WTC11 (cell line): ENCODE results near the gene TGFBR1. TPM values are rescaled to one million over a fixed set of nuclear protein-coding genes. Genes with fewer than 3 reads are reported as not detected.

Source experiments
- ATAC-seq: fragments of 200-7000 bp; cut with Tn5 transposase; 2 replicates; pipeline ENCODE4 v1.10.0; 2021; ENCODE audit warnings: mild to moderate bottlenecking, moderate library complexity
- CTCF ChIA-PET: fragments of 300-600 bp; sonication (Branson Sonifier 250); formaldehyde crosslinking; loops from one replicate; lab custom pipeline; 2021; ENCODE audit warnings: antibody characterized with exemption; lab: Charles Lee
- POLR2A ChIA-PET: fragments of 350-600 bp; sonication (Branson Sonifier 250); formaldehyde crosslinking; loops from one replicate; lab custom pipeline; 2021; ENCODE audit warnings: antibody characterized with exemption; lab: Charles Lee
- DNase-seq: peaks from one replicate; pipeline ENCODE4 v3.0.0; 2021; ENCODE audit warnings: low spot score
- H3K27ac Mint-ChIP-seq: 2 replicates; pipeline ENCODE4 v1.8.0; 2021; ENCODE audit warnings: mixed read lengths
- H3K27me3 Mint-ChIP-seq: 2 replicates; pipeline ENCODE4 v1.8.0; 2021; ENCODE audit warnings: low read depth, mild to moderate bottlenecking, moderate library complexity, mixed read lengths
- H3K36me3 Mint-ChIP-seq: 2 replicates; pipeline ENCODE4 v1.8.0; 2021; ENCODE audit warnings: mixed read lengths
- H3K4me1 Mint-ChIP-seq: 2 replicates; pipeline ENCODE4 v1.8.0; 2022; ENCODE audit warnings: mixed read lengths
- H3K4me3 Mint-ChIP-seq: 2 replicates; pipeline ENCODE4 v1.8.0; 2021; ENCODE audit warnings: mild to moderate bottlenecking, moderate library complexity, mixed read lengths
- H3K9me3 Mint-ChIP-seq: 2 replicates; pipeline ENCODE4 v1.8.0; 2021; ENCODE audit warnings: mixed read lengths
- ATF1 ChIP-seq: sonication (generic); formaldehyde crosslinking; IDR thresholded peaks from 2 replicates; pipeline ENCODE4 v1.8.1; 2023; ENCODE audit warnings: mild to moderate bottlenecking, moderate library complexity, missing genetic modification reagents
- CBFB ChIP-seq: sonication (generic); formaldehyde crosslinking; IDR thresholded peaks from 2 replicates; pipeline ENCODE4 v1.8.1; 2022; ENCODE audit warnings: mild to moderate bottlenecking, low read depth, missing genetic modification reagents
- ERG ChIP-seq: fragments of 250-450 bp; sonication (Bioruptor Pico); IDR thresholded peaks from 2 replicates; pipeline ENCODE4 v1.8.0; 2021; ENCODE audit warnings: mild to moderate bottlenecking
- FOXK1 ChIP-seq: sonication (generic); formaldehyde crosslinking; IDR thresholded peaks from 2 replicates; pipeline ENCODE4 v1.8.0; 2022; ENCODE audit warnings: mild to moderate bottlenecking, moderate library complexity, missing genetic modification reagents
- HMGA2 ChIP-seq: fragments of 250-450 bp; sonication (Bioruptor Pico); IDR thresholded peaks from 2 replicates; pipeline ENCODE4 v1.4.0; 2021; ENCODE audit warnings: mild to moderate bottlenecking, moderate library complexity
- JAZF1 ChIP-seq: fragments of 250-450 bp; sonication (Bioruptor Pico); IDR thresholded peaks from 2 replicates; pipeline ENCODE4 v1.9.0; 2021; ENCODE audit warnings: moderate library complexity, mild to moderate bottlenecking, inconsistent platforms
- NFE2L1 ChIP-seq: sonication (generic); formaldehyde crosslinking; IDR thresholded peaks from 2 replicates; pipeline ENCODE4 v1.8.1; 2023; ENCODE audit warnings: missing genetic modification reagents
- OVOL2 ChIP-seq: fragments of 250-450 bp; sonication (Bioruptor Pico); IDR thresholded peaks from 2 replicates; pipeline ENCODE4 v1.9.0; 2021; ENCODE audit warnings: mild to moderate bottlenecking, borderline replicate concordance
- SMAD3 ChIP-seq: sonication (generic); formaldehyde crosslinking; IDR thresholded peaks from 2 replicates; pipeline ENCODE4 v1.8.0; 2022; ENCODE audit warnings: missing genetic modification reagents, mild to moderate bottlenecking, borderline replicate concordance
- SP1 ChIP-seq: sonication (generic); formaldehyde crosslinking; conservative IDR thresholded peaks from 2 replicates; pipeline ENCODE4 v1.8.1; 2022; ENCODE audit warnings: missing genetic modification reagents
- TP53 ChIP-seq: sonication (generic); formaldehyde crosslinking; IDR thresholded peaks from 2 replicates; pipeline ENCODE4 v1.8.1; 2023; ENCODE audit warnings: mild to moderate bottlenecking, missing genetic modification reagents
- USF2 ChIP-seq: sonication (generic); formaldehyde crosslinking; IDR thresholded peaks from 2 replicates; pipeline ENCODE4 v1.8.1; 2023; ENCODE audit warnings: mild to moderate bottlenecking, missing genetic modification reagents, moderate library complexity
- ZMAT4 ChIP-seq: fragments of 250-450 bp; sonication (Bioruptor Pico); IDR thresholded peaks from 2 replicates; pipeline ENCODE4 v1.9.0; 2021; ENCODE audit warnings: mild to moderate bottlenecking
- ZNF512 ChIP-seq: sonication (generic); formaldehyde crosslinking; IDR thresholded peaks from 2 replicates; pipeline ENCODE4 v1.8.1; 2022; ENCODE audit warnings: missing genetic modification reagents, borderline replicate concordance
- ZNF671 ChIP-seq: fragments of 250-450 bp; sonication (Bioruptor Pico); IDR thresholded peaks from 2 replicates; pipeline ENCODE4 v1.8.0; 2021; ENCODE audit warnings: mild to moderate bottlenecking
- total RNA-seq: library from RNA; stranded (reverse); gene quantifications from 3 replicates; pipeline ENCODE4 v1.2.3, GENCODE V29; 2021
- TF ChIP-seq, protein P1 (sequence below): sonication (generic); formaldehyde crosslinking; IDR thresholded peaks from 2 replicates; pipeline ENCODE4 v1.8.0; 2023; ENCODE audit warnings: missing genetic modification reagents, mild to moderate bottlenecking, borderline replicate concordance
- TF ChIP-seq, protein P2 (sequence below): sonication (generic); formaldehyde crosslinking; IDR thresholded peaks from 2 replicates; pipeline ENCODE4 v1.8.0; 2023; ENCODE audit warnings: missing genetic modification reagents

The TGFBR1 gene
- total RNA-seq, 1 experiment from 2014 or later, result 42.4 TPM

DNA sequence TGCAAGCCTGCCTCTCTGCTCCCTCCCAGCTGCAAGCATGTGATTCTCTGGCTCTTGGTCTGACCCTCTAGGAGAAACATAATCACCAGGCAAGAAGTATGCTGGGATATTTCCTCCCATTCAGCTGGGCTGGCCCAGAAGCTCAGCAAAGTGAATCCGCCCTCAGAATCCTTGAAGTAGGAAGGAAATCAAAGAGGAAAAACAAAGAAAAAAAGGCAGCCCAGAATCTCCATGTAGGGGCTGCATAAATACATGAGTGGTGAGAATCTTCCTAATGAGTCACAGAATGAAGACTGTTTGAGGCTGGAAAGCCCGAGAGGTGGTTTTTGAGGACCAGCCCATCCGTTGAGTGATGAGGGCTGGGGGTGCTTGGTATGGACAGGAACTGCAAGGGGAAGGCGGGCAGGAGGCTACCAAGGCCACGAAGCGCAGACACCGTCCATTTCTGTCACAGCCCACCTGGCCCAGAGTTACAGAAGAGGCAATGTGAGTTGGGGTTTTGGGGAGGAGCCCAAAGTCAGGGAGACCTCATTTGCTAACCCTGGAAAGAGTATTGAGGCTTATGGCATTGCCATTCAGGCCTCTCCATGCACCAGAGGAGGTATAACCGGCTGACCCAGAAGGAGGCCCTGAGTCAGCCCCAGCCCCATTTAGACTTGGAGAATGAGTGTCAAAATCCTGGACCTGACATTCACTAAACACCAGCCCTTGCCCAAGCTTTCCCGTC, 33.4 kb upstream of the TGFBR1 start:
- H3K27ac Mint-ChIP-seq, result no peak overlapping the region
- DNase-seq, result no peak
- no peak for ATAC-seq
- ChIA-PET CTCF (no interaction called here), POLR2A (no interaction called here)
- TF ChIP-seq, protein P1, sequence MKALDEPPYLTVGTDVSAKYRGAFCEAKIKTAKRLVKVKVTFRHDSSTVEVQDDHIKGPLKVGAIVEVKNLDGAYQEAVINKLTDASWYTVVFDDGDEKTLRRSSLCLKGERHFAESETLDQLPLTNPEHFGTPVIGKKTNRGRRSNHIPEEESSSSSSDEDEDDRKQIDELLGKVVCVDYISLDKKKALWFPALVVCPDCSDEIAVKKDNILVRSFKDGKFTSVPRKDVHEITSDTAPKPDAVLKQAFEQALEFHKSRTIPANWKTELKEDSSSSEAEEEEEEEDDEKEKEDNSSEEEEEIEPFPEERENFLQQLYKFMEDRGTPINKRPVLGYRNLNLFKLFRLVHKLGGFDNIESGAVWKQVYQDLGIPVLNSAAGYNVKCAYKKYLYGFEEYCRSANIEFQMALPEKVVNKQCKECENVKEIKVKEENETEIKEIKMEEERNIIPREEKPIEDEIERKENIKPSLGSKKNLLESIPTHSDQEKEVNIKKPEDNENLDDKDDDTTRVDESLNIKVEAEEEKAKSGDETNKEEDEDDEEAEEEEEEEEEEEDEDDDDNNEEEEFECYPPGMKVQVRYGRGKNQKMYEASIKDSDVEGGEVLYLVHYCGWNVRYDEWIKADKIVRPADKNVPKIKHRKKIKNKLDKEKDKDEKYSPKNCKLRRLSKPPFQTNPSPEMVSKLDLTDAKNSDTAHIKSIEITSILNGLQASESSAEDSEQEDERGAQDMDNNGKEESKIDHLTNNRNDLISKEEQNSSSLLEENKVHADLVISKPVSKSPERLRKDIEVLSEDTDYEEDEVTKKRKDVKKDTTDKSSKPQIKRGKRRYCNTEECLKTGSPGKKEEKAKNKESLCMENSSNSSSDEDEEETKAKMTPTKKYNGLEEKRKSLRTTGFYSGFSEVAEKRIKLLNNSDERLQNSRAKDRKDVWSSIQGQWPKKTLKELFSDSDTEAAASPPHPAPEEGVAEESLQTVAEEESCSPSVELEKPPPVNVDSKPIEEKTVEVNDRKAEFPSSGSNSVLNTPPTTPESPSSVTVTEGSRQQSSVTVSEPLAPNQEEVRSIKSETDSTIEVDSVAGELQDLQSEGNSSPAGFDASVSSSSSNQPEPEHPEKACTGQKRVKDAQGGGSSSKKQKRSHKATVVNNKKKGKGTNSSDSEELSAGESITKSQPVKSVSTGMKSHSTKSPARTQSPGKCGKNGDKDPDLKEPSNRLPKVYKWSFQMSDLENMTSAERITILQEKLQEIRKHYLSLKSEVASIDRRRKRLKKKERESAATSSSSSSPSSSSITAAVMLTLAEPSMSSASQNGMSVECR (CRISPR knock-in tag), result no peak
- TF ChIP-seq USF2 (no peak), TP53 (no peak), HMGA2 (CRISPR knock-in tag) (no peak), ERG (CRISPR knock-in tag) (no peak), ATF1 (no peak), ZNF671 (no peak), OVOL2 (no peak), FOXK1 (CRISPR knock-in tag) (no peak), SP1 (no peak), CBFB (no peak), JAZF1 (CRISPR knock-in tag) (no peak), ZNF512 (CRISPR knock-in tag) (no peak), SMAD3 (CRISPR knock-in tag) (no peak)
- TF ChIP-seq, protein P2, sequence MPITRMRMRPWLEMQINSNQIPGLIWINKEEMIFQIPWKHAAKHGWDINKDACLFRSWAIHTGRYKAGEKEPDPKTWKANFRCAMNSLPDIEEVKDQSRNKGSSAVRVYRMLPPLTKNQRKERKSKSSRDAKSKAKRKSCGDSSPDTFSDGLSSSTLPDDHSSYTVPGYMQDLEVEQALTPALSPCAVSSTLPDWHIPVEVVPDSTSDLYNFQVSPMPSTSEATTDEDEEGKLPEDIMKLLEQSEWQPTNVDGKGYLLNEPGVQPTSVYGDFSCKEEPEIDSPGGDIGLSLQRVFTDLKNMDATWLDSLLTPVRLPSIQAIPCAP, result no peak
- H3K4me1 Mint-ChIP-seq, result peaks cover 2% of the 10 kb centered on the region; the same call in 1 of the 2 replicates
- no peak overlapping the region for H3K4me3 Mint-ChIP-seq
- H3K36me3 Mint-ChIP-seq, result no peaks in the 10 kb centered on the region
- H3K9me3 Mint-ChIP-seq, result peaks cover 6% of the 10 kb centered on the region; the same call in 1 of the 2 replicates
- no peaks in the 10 kb centered on the region for H3K27me3 Mint-ChIP-seq

GRCh38 chr9:99072040-99072394, 32.9 kb upstream of the TGFBR1 start:
- no peaks in the 10 kb centered on the region; the same call in 1 of the 2 replicates for H3K4me1 Mint-ChIP-seq
- POLR2A ChIA-PET, result no interaction called here
- H3K4me3 Mint-ChIP-seq, result no peak overlapping the region
- no peak for TF ChIP-seq NFE2L1 (CRISPR knock-in tag)
- no peak for TF ChIP-seq ZMAT4
- TF ChIP-seq OVOL2, result no peak
- no peak for DNase-seq
- CTCF ChIA-PET, result no interaction called here
- no peaks in the 10 kb centered on the region for H3K27me3 Mint-ChIP-seq
- H3K27ac Mint-ChIP-seq, result no peak overlapping the region
- peaks cover 6% of the 10 kb centered on the region; the same call in 1 of the 2 replicates for H3K9me3 Mint-ChIP-seq
- H3K36me3 Mint-ChIP-seq, result no peaks in the 10 kb centered on the region
- no peak for ATAC-seq
